HL-60 (cell line): ENCODE data around the gene PNN.
"Not testable (repeated sequence)": the region's sequence is repeated elsewhere in the genome, so short reads cannot be mapped to it uniquely, and the experiment has no call there.

Source experiments
- DNase-seq, 2 experiments: peaks; one replicate each; pipeline ENCODE4 v3.0.0-alpha.2; 2010 to 2020; ENCODE audit warnings: low read depth in 1 of 2, low spot score in 1 of 2
- H3K27ac ChIP-seq: fragments of 250-450 bp; sonication (Bioruptor Pico); replicated peaks from 2 replicates; pipeline ENCODE4 v1.5.1; 2020; ENCODE audit warnings: mild to moderate bottlenecking, moderate library complexity
- H3K27me3 ChIP-seq: fragments of 250-450 bp; sonication (Bioruptor Pico); 2 replicates; pipeline ENCODE4 v1.5.1; 2021; ENCODE audit warnings: mild to moderate bottlenecking, moderate library complexity; ENCODE audit not compliant: insufficient read depth, poor library complexity, severe bottlenecking
- H3K4me3 ChIP-seq: replicated peaks from 2 replicates; pipeline ENCODE4 v1.5.1; 2011; ENCODE audit warnings: mild to moderate bottlenecking, control low read depth, low read length; ENCODE audit not compliant: insufficient read depth
- CTCF ChIP-seq: IDR thresholded peaks from one replicate; pipeline ENCODE4 v1.5.1; 2011; ENCODE audit warnings: low read length, control low read depth, inconsistent platforms; ENCODE audit not compliant: insufficient read depth
- GABPA ChIP-seq: IDR thresholded peaks from 2 replicates; pipeline ENCODE4 v1.6.1; 2012; ENCODE audit warnings: low read depth
- POLR2AphosphoS5 ChIP-seq: IDR thresholded peaks from 2 replicates; pipeline ENCODE4 v1.6.1; 2012; ENCODE audit warnings: low read depth
- SPI1 ChIP-seq: IDR thresholded peaks from 2 replicates; pipeline ENCODE4 v1.6.1; 2012; ENCODE audit warnings: low read depth, mild to moderate bottlenecking, borderline replicate concordance
- TF ChIP-seq, protein P1 (sequence below): IDR thresholded peaks from 2 replicates; pipeline ENCODE4 v1.6.1; 2012; ENCODE audit warnings: low read depth; ENCODE audit not compliant: insufficient replicate concordance

The PNN gene

GRCh38 chr14:39186941-39187525 lies 12.0 kb downstream of the PNN start:
- Histone ChIP-seq H3K27me3 (no peaks in the 10 kb centered on the region), H3K4me3 (no peak overlapping the region), H3K27ac (no peak overlapping the region)
- TF ChIP-seq, protein P1, sequence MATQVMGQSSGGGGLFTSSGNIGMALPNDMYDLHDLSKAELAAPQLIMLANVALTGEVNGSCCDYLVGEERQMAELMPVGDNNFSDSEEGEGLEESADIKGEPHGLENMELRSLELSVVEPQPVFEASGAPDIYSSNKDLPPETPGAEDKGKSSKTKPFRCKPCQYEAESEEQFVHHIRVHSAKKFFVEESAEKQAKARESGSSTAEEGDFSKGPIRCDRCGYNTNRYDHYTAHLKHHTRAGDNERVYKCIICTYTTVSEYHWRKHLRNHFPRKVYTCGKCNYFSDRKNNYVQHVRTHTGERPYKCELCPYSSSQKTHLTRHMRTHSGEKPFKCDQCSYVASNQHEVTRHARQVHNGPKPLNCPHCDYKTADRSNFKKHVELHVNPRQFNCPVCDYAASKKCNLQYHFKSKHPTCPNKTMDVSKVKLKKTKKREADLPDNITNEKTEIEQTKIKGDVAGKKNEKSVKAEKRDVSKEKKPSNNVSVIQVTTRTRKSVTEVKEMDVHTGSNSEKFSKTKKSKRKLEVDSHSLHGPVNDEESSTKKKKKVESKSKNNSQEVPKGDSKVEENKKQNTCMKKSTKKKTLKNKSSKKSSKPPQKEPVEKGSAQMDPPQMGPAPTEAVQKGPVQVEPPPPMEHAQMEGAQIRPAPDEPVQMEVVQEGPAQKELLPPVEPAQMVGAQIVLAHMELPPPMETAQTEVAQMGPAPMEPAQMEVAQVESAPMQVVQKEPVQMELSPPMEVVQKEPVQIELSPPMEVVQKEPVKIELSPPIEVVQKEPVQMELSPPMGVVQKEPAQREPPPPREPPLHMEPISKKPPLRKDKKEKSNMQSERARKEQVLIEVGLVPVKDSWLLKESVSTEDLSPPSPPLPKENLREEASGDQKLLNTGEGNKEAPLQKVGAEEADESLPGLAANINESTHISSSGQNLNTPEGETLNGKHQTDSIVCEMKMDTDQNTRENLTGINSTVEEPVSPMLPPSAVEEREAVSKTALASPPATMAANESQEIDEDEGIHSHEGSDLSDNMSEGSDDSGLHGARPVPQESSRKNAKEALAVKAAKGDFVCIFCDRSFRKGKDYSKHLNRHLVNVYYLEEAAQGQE, result no peak
- TF ChIP-seq POLR2AphosphoS5 (no peak), CTCF (no peak)
- DNase-seq, result no peak

- Histone ChIP-seq H3K27ac (no peak overlapping the region), H3K27me3 (no peaks in the 10 kb centered on the region), H3K4me3 (no peak overlapping the region)
- TF ChIP-seq CTCF (no peak), POLR2AphosphoS5 (no peak), SPI1 (no peak), GABPA (no peak)
- TF ChIP-seq, protein P1, result no peak
- DNase-seq, result no peak
Measured at GRCh38 chr14:39203659-39204606, 28.9 kb downstream of the PNN start.

DNA sequence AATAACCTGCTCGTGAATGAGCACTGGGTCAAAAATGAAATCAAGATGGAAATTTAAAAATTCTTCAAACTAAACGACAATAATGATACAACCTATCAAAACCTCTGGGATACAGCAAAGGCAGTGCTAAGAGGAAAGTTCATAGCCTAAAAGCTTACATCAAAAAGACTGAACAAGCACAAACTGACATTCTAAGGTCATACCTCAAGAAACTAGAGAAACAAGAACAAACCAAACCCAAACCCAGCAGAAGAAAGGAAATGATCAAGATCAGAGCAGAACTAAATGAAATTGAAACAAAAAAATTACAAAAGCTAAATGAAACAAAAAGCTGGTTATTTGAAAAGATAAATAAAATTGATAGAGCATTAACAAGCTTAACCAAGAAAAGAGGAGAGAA lies 32.4 kb downstream of the PNN start:
- DNase-seq, H3K27me3 ChIP-seq, H3K27ac ChIP-seq, H3K4me3 ChIP-seq: not testable (repeated sequence)

GRCh38 chr14:39211109-39211741 lies 36.2 kb downstream of the PNN start:
- no peak for TF ChIP-seq GABPA
- TF ChIP-seq POLR2AphosphoS5, result no peak
- TF ChIP-seq SPI1, result no peak
- TF ChIP-seq, protein P1, result no peak
- no peak for TF ChIP-seq CTCF
- DNase-seq, result no peak
- Histone ChIP-seq H3K27ac (no peak overlapping the region), H3K4me3 (no peak overlapping the region), H3K27me3 (no peaks in the 10 kb centered on the region)
